ENCODE measurements around the gene LSM14A.
A peak's percentile ranks its signal among the peaks of the same experiment; 100 is the strongest.

The LSM14A gene

DNA sequence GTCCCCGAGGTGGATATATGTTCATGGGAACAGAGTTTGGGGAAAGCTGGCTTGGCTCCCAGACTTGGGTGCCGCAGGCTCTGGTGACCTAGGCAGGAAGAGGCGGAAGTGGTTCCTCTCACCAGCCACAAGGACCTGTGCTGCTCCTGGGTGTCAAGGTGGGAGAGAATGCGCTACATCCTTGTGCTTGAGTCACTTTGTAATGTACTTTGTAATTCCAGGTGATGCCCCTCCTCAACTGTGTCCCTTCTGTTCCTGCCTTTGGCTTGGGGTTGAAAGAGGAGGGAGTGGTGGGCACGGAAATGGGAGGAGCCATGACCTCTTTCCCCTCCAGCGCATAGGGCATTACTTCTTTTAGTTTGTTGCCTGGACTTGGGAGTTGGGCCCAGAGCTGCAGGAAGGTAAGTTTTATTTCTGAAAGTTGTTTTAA lies 92.9 kb downstream of the LSM14A start:
- Histone ChIP-seq H4K20me1 (peaks cover 0 to 39% (median 4%) of the 10 kb centered on the region in 11 experiments; a peak in 8 of 22 replicates), H3K36me3 (peaks cover 0 to 11% (median 0%) of the 10 kb centered on the region in 11 experiments; a peak in 1 of 22 replicates), H3K4me3 (no peak overlapping the region), H3K27me3 (no peaks in the 10 kb centered on the region), H3K27ac (no peak overlapping the region), H3K9ac (no peak overlapping the region), H3K4me2 (peak overlapping the region in 9 of 11 experiments; percentile 8 to 56 (median 23); a peak in 11 of 22 replicates), H3K9me3 (replicated peaks in 1 of 11) (no peaks in the 10 kb centered on the region), H3K4me1 (peaks cover 24 to 41% (median 29%) of the 10 kb centered on the region in 10 experiments)
- TF ChIP-seq Cebpa-rat (IDR thresholded peaks at IDR 0.05), result no peak

DNA sequence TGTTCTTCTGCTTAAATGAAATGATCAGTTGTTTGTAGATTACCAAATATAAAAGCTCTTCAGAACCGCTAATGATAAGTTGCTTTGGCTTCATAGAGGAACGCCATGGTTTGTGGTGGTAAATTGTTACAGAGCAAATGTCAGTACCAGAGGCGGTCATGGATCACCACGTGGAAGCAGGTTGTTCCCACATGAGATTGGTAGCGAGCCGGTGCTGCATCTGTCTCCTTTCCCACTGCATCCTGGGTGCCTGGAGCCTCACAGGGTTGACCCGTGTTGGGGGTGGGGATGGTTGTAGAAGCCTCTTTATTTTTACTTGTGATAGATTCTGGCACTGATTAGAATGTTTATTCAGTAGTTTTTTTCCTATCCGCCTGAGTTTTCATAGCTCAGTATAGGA lies 96.8 kb downstream of the LSM14A start:
- Histone ChIP-seq H3K4me1 (peaks cover 47 to 61% (median 54%) of the 10 kb centered on the region in 10 experiments), H3K27me3 (no peaks in the 10 kb centered on the region), H3K4me3 (no peak overlapping the region), H4K20me1 (peaks cover 0 to 48% (median 0%) of the 10 kb centered on the region in 11 experiments; a peak in 4 of 22 replicates), H3K9ac (peak overlapping the region in 1 of 11 experiments; percentile 78; a peak in 1 of 22 replicates), H3K4me2 (peak overlapping the region; percentile 69 to 94 (median 84); a peak in 21 of 22 replicates), H3K27ac (peak overlapping the region in 8 of 11 experiments; percentile 77 to 90 (median 86); a peak in 16 of 22 replicates), H3K9me3 (replicated peaks in 1 of 11) (no peaks in the 10 kb centered on the region), H3K36me3 (peaks cover 0 to 6% (median 0%) of the 10 kb centered on the region in 11 experiments; a peak in 1 of 22 replicates)
- no peak for TF ChIP-seq Cebpa-rat (IDR thresholded peaks at IDR 0.05)

GRCh38 chr19:34269489-34269888 lies 97.2 kb downstream of the LSM14A start:
- H3K36me3 ChIP-seq, result peaks cover 0 to 6% (median 0%) of the 10 kb centered on the region in 11 experiments; a peak in 1 of 22 replicates
- H3K4me1 ChIP-seq, result peaks cover 47 to 61% (median 54%) of the 10 kb centered on the region in 10 experiments
- peaks cover 0 to 48% (median 0%) of the 10 kb centered on the region in 11 experiments; a peak in 4 of 22 replicates for H4K20me1 ChIP-seq
- peak overlapping the region; percentile 65 to 90 (median 83); a peak in 20 of 22 replicates for H3K27ac ChIP-seq
- no peaks in the 10 kb centered on the region for H3K9me3 ChIP-seq (replicated peaks in 1 of 11)
- TF ChIP-seq Cebpa-rat (IDR thresholded peaks at IDR 0.05), result no peak
- peak overlapping the region in 5 of 10 experiments; percentile 2 to 45 (median 19); a peak in 4 of 20 replicates for H3K4me3 ChIP-seq
- H3K9ac ChIP-seq, result peak overlapping the region; percentile 68 to 79 (median 73); a peak in 19 of 22 replicates
- no peaks in the 10 kb centered on the region for H3K27me3 ChIP-seq
- H3K4me2 ChIP-seq, result peak overlapping the region; percentile 69 to 94 (median 84)

DNA sequence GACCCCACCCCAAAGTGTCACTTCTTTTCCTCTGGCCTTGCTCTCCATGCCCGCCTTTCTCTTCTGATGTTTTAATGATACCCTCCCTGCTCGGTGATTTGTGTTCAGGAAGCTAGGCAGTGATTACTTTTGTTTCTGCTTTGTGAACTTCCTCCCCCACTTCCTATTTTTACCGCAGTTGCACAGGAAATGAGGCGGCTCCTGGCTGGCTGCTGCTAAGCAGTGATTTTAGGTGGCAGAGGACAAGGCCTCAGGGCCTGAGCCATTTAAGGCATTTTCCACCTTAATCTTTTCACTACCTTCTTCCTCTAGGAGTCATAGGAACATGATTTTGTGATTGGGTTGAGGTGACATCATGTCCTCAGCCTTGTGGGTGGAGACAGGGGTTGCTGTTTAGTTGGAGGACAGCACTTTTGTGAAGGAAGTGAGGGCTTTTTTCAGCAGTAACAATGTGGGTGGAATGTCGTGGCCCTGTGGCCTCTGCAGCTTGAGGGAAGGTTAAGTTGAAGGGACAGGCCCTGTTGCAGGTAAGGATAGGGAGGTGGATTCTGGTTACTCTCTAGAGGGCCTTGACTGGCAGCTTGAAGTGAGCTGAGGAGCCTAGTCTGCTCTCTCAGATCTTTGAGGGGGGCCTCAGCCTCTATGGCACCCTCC lies 97.8 kb downstream of the LSM14A start:
- H3K4me2 ChIP-seq, result peak overlapping the region; percentile 69 to 94 (median 84)
- peak overlapping the region in 8 of 10 experiments; percentile 2 to 45 (median 26); a peak in 10 of 20 replicates for H3K4me3 ChIP-seq
- no peak for TF ChIP-seq Cebpa-rat (IDR thresholded peaks at IDR 0.05)
- peak overlapping the region; percentile 65 to 90 (median 83) for H3K27ac ChIP-seq
- peaks cover 0 to 46% (median 0%) of the 10 kb centered on the region in 11 experiments; a peak in 4 of 22 replicates for H4K20me1 ChIP-seq
- peaks cover 0 to under 1% (median 0%) of the 10 kb centered on the region in 11 experiments; a peak in 1 of 22 replicates for H3K9me3 ChIP-seq (replicated peaks in 1 of 11)
- H3K27me3 ChIP-seq, result no peaks in the 10 kb centered on the region
- peaks cover 0 to 6% (median 0%) of the 10 kb centered on the region in 11 experiments; a peak in 1 of 22 replicates for H3K36me3 ChIP-seq
- peaks cover 44 to 56% (median 51%) of the 10 kb centered on the region in 10 experiments for H3K4me1 ChIP-seq
- peak overlapping the region; percentile 68 to 79 (median 73) for H3K9ac ChIP-seq

GRCh38 chr19:34273121-34273520 lies 100.8 kb downstream of the LSM14A start:
- Histone ChIP-seq H3K27me3 (no peaks in the 10 kb centered on the region), H3K4me3 (no peak overlapping the region), H4K20me1 (peaks cover 0 to 31% (median 0%) of the 10 kb centered on the region in 11 experiments; a peak in 5 of 22 replicates), H3K4me2 (no peak overlapping the region), H3K9ac (no peak overlapping the region), H3K9me3 (replicated peaks in 1 of 11) (peaks cover 0 to 8% (median 4%) of the 10 kb centered on the region in 11 experiments; a peak in 6 of 22 replicates), H3K27ac (no peak overlapping the region), H3K4me1 (peaks cover 35 to 50% (median 43%) of the 10 kb centered on the region in 10 experiments), H3K36me3 (no peaks in the 10 kb centered on the region)
- TF ChIP-seq Cebpa-rat (IDR thresholded peaks at IDR 0.05), result no peak

- Histone ChIP-seq H3K4me3 (no peak overlapping the region), H4K20me1 (peaks cover 0 to 25% (median 0%) of the 10 kb centered on the region in 11 experiments; a peak in 5 of 22 replicates), H3K9me3 (replicated peaks in 1 of 11) (peaks cover 0 to 16% (median 9%) of the 10 kb centered on the region in 11 experiments; a peak in 12 of 22 replicates), H3K27ac (no peak overlapping the region), H3K27me3 (no peaks in the 10 kb centered on the region), H3K9ac (no peak overlapping the region), H3K4me2 (no peak overlapping the region), H3K4me1 (peaks cover 23 to 38% (median 31%) of the 10 kb centered on the region in 10 experiments), H3K36me3 (peaks cover 0 to 9% (median 8%) of the 10 kb centered on the region in 11 experiments; a peak in 12 of 22 replicates)
- TF ChIP-seq Cebpa-rat (IDR thresholded peaks at IDR 0.05), result no peak
Measured at GRCh38 chr19:34274284-34274826, 102.1 kb downstream of the LSM14A start.

- H3K9me3 ChIP-seq (replicated peaks in 1 of 11), result peaks cover 0 to 16% (median 9%) of the 10 kb centered on the region in 11 experiments; a peak in 12 of 22 replicates
- H4K20me1 ChIP-seq, result peaks cover 0 to 23% (median 0%) of the 10 kb centered on the region in 11 experiments; a peak in 5 of 22 replicates
- H3K4me2 ChIP-seq, result no peak overlapping the region
- no peak for TF ChIP-seq Cebpa-rat (IDR thresholded peaks at IDR 0.05)
- no peak overlapping the region for H3K4me3 ChIP-seq
- no peak overlapping the region for H3K27ac ChIP-seq
- H3K4me1 ChIP-seq, result peaks cover 16 to 31% (median 25%) of the 10 kb centered on the region in 10 experiments
- H3K9ac ChIP-seq, result no peak overlapping the region
- H3K27me3 ChIP-seq, result no peaks in the 10 kb centered on the region
- H3K36me3 ChIP-seq, result peaks cover 0 to 9% (median 8%) of the 10 kb centered on the region in 11 experiments; a peak in 12 of 22 replicates
Measured at GRCh38 chr19:34274827-34275625, 102.7 kb downstream of the LSM14A start.

DNA sequence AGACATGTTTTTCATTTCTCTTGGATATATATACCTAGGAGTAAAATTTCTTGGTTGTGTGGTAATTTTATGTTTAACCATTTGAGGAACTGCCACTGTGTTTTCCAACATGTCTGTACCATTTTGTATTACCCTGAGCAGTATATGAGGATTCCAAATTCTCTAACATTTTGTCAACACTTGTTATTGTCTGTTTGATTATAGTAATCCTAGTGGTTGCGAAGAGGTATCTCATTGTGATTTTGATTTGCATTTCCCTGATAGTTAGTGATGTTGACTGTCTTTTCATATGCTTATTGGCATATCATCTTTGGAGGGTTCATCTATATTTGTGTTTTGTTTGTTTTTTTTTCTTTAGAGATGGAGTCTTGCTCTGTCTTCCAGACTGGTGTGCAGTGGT lies 103.4 kb downstream of the LSM14A start:
- Histone ChIP-seq H3K4me3 (no peak overlapping the region), H3K27ac (no peak overlapping the region), H3K9me3 (replicated peaks in 1 of 11) (peaks cover 0 to 16% (median 9%) of the 10 kb centered on the region in 11 experiments; a peak in 12 of 22 replicates), H3K9ac (no peak overlapping the region), H3K4me2 (no peak overlapping the region), H3K27me3 (no peaks in the 10 kb centered on the region), H3K36me3 (peaks cover 0 to 9% (median 8%) of the 10 kb centered on the region in 11 experiments; a peak in 12 of 22 replicates), H3K4me1 (peaks cover 10 to 25% (median 18%) of the 10 kb centered on the region in 10 experiments), H4K20me1 (peaks cover 0 to 17% (median 0%) of the 10 kb centered on the region in 11 experiments; a peak in 5 of 22 replicates)
- TF ChIP-seq Cebpa-rat (IDR thresholded peaks at IDR 0.05), result no peak

Data from BLaER1 treated with 17β-estradiol and CSF1 and Interleukin-3, amounts not matched to agents 10 nM and 100 nM (cell line).